Type B pancreatic cell (in vitro differentiated cells): ENCODE results near the gene DRGX. TPM values are rescaled to one million over a fixed set of nuclear protein-coding genes. Genes with fewer than 3 reads are reported as not detected.

Experiments
- DNase-seq: peaks from one replicate; pipeline ENCODE4 v3.0.0; 2021; ENCODE audit warnings: mixed read lengths; ENCODE audit not compliant: unreplicated experiment; ENCODE audit errors: extremely low spot score
- H3K27ac Mint-ChIP-seq: 2 replicates; pipeline ENCODE4 v1.8.0; 2021; ENCODE audit warnings: mild to moderate bottlenecking, mixed read lengths
- H3K27me3 Mint-ChIP-seq: 2 replicates; pipeline ENCODE4 v1.8.0; 2021; ENCODE audit warnings: mixed read lengths
- H3K36me3 Mint-ChIP-seq: 2 replicates; pipeline ENCODE4 v1.8.0; 2021; ENCODE audit warnings: mixed read lengths
- H3K4me1 Mint-ChIP-seq: one replicate; pipeline ENCODE4 v1.8.0; 2021; ENCODE audit warnings: mixed read lengths; ENCODE audit not compliant: unreplicated experiment
- H3K4me3 Mint-ChIP-seq: 2 replicates; pipeline ENCODE4 v1.8.0; 2021; ENCODE audit warnings: mild to moderate bottlenecking, mixed read lengths
- H3K9me3 Mint-ChIP-seq: 2 replicates; pipeline ENCODE4 v1.8.0; 2021; ENCODE audit warnings: mixed read lengths
- total RNA-seq: library from RNA; stranded (reverse); gene quantifications from 2 replicates; pipeline ENCODE4 v1.2.1, GENCODE V29; 2021; ENCODE audit warnings: low replicate concordance
- TF ChIP-seq, protein P1 (sequence below): fragments of 200-600 bp; sonication (generic); conservative IDR thresholded peaks from 2 replicates; pipeline ENCODE4 v1.5.0; 2021; ENCODE audit warnings: antibody characterized with exemption, mild to moderate bottlenecking

The DRGX gene
- total RNA-seq, 1 donor from 2014 or later, result 0.22 TPM

DNA sequence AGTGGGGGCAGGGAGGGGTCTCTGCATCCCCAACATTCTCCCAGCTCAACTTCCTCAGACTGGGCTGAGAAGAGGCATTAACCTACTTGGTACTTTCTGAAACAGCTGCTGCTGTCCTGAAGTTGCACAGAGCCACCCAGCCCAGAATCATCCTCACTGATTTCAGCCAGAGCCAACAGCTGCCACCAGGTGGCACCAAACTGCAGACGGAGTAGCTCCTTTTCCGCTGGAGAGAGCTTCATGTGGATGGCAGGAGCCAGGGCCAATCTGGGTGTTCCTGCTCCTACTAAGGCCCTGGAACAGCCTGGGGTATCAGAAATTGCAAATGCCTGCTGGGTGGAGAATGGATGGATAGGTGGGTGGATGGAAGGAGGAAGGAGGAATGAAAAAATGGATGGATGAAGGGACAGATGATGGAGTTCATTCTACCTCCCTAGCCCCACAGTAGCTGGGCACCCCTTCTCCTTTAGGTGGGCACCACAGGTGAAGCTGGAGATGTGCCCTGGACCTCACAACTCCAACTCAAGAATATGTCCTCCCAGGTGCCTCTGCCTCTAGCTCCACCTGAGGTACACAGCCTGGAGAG is 11.8 kb upstream of the DRGX start:
- Mint-ChIP-seq H3K4me1 (peaks cover 4% of the 10 kb centered on the region), H3K36me3 (no peaks in the 10 kb centered on the region), H3K9me3 (no peaks in the 10 kb centered on the region), H3K4me3 (no peak overlapping the region), H3K27me3 (peaks cover 63% of the 10 kb centered on the region), H3K27ac (no peak overlapping the region)
- peak; percentile 85 for DNase-seq
- TF ChIP-seq, protein P1, sequence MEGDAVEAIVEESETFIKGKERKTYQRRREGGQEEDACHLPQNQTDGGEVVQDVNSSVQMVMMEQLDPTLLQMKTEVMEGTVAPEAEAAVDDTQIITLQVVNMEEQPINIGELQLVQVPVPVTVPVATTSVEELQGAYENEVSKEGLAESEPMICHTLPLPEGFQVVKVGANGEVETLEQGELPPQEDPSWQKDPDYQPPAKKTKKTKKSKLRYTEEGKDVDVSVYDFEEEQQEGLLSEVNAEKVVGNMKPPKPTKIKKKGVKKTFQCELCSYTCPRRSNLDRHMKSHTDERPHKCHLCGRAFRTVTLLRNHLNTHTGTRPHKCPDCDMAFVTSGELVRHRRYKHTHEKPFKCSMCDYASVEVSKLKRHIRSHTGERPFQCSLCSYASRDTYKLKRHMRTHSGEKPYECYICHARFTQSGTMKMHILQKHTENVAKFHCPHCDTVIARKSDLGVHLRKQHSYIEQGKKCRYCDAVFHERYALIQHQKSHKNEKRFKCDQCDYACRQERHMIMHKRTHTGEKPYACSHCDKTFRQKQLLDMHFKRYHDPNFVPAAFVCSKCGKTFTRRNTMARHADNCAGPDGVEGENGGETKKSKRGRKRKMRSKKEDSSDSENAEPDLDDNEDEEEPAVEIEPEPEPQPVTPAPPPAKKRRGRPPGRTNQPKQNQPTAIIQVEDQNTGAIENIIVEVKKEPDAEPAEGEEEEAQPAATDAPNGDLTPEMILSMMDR, result peak; percentile 93

DNA sequence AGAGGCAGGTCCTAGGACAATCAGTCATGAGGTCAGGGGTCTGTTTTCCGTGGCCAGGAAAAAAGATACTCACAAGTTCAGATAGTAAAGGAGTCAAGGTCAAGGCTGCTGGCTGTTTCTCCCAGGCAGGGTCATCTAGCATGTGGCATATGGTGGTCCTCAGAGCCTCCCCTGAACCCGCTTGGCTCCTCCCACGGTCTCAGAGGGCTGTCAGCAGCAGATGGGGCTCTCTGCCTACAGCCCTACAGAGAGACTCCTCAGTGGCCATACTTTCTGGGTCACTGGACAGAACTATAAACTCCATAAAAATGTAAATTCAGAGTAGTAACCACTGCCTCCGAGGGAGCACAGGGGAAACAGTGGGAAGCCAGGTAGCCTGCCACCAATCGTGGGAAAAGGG is 11.3 kb upstream of the DRGX start:
- Mint-ChIP-seq H3K36me3 (no peaks in the 10 kb centered on the region), H3K9me3 (no peaks in the 10 kb centered on the region), H3K4me1 (peaks cover 4% of the 10 kb centered on the region), H3K4me3 (no peak overlapping the region), H3K27ac (no peak overlapping the region), H3K27me3 (peaks cover 64% of the 10 kb centered on the region)
- TF ChIP-seq, protein P1, result no peak
- peak; percentile 27 for DNase-seq

DNA sequence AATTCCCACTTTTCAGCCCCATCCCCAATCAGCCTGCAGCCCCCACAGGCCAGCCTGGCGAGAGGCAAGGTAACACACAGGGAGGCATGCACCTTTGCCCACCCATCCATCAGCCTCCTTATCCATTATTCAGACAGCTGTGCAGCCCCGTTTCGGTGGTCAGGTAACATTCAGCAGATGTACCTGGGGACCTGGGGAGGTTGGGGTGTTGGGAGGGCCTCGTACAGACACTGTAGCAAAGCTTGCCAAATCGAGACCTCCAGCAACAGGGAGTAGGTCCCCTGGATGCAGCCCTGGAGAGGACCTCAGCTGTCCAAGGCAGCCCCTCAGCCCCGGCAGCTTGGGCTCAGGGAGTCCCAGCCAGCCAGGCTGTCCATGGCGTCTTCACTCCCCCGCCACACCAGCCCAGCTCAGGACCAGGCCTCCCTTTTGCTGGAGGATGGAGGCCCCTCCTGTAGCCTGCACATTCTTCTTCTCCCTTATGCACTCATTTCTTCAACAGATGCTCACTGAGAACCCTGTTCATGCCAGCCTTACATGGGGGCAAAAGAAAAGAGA is 8.5 kb upstream of the DRGX start:
- H3K4me3 Mint-ChIP-seq, result no peak overlapping the region
- no peak for DNase-seq
- TF ChIP-seq, protein P1, result no peak
- H3K27me3 Mint-ChIP-seq, result peaks cover 76% of the 10 kb centered on the region
- H3K36me3 Mint-ChIP-seq, result no peaks in the 10 kb centered on the region
- peaks cover 4% of the 10 kb centered on the region for H3K4me1 Mint-ChIP-seq
- no peaks in the 10 kb centered on the region for H3K9me3 Mint-ChIP-seq
- no peak overlapping the region for H3K27ac Mint-ChIP-seq

DNA sequence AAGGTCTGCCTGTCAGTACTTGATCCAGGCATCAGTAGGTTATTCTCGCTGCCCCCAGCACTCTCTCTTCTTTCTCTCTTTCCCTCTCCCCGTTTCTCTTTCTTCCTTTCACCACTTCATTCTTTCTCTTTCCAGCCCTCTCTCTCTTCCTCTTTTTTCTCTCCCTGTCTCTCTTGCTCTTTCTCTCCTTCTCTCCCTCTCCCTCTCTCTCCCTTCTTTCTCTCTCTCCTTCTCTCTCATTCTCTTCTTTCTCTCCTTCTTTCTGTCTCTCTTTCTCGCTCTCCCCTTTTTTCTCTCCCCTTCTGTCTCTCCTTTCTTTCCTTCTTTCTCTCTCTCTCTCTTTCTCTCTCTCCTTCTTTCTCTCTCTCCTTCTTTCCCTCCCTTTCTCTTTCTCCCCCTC is 7.5 kb upstream of the DRGX start:
- Mint-ChIP-seq H3K27ac (no peak overlapping the region), H3K36me3 (no peaks in the 10 kb centered on the region), H3K9me3 (no peaks in the 10 kb centered on the region), H3K4me3 (no peak overlapping the region), H3K27me3 (peaks cover 84% of the 10 kb centered on the region), H3K4me1 (peaks cover 4% of the 10 kb centered on the region)
- TF ChIP-seq, protein P1, result no peak
- no peak for DNase-seq

DNA sequence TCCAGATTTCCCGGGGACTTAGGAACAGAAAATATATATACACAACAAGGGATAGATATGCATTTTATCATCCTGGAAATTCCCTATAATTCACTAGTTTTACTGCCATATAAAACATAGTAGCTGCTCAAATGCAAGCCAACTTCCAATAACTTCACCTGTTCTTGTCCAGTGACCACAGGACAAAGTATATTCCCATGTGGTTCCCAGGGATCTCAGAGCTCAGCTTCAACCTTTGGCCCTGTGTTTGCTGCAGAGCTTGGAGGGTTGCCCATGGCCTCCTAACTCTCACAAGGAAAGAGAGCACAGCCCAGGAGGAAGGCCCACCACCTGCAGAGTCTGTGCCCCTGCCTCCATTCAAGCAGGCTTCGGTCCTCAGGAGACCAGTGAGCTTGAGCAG is 4.5 kb upstream of the DRGX start:
- TF ChIP-seq, protein P1, result no peak
- no peaks in the 10 kb centered on the region for H3K9me3 Mint-ChIP-seq
- H3K4me1 Mint-ChIP-seq, result no peaks in the 10 kb centered on the region

More for the DNA sequence above, 4.5 kb upstream of the DRGX start:
- H3K4me3 Mint-ChIP-seq, result no peak overlapping the region
- no peak overlapping the region for H3K27ac Mint-ChIP-seq
- no peaks in the 10 kb centered on the region for H3K36me3 Mint-ChIP-seq
- H3K27me3 Mint-ChIP-seq, result peaks cover 93% of the 10 kb centered on the region
- no peak for DNase-seq
